ENCODE data around the gene ZGPAT. TPM values are rescaled to one million over a fixed set of nuclear protein-coding genes. Genes with fewer than 3 reads are reported as not detected.
A peak's percentile ranks its signal among the peaks of the same experiment; 100 is the strongest.
"Not testable (repeated sequence)": the region's sequence is repeated elsewhere in the genome, so short reads cannot be mapped to it uniquely, and the experiment has no call there.

Gene ZGPAT, protein sequence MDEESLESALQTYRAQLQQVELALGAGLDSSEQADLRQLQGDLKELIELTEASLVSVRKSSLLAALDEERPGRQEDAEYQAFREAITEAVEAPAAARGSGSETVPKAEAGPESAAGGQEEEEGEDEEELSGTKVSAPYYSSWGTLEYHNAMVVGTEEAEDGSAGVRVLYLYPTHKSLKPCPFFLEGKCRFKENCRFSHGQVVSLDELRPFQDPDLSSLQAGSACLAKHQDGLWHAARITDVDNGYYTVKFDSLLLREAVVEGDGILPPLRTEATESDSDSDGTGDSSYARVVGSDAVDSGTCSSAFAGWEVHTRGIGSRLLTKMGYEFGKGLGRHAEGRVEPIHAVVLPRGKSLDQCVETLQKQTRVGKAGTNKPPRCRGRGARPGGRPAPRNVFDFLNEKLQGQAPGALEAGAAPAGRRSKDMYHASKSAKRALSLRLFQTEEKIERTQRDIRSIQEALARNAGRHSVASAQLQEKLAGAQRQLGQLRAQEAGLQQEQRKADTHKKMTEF
- polyA plus RNA-seq (ENCODE audit: low read depth in 6 of 6): 10 to 100 TPM; 25.5 to 58.2 (median 28.1) TPM

DNA sequence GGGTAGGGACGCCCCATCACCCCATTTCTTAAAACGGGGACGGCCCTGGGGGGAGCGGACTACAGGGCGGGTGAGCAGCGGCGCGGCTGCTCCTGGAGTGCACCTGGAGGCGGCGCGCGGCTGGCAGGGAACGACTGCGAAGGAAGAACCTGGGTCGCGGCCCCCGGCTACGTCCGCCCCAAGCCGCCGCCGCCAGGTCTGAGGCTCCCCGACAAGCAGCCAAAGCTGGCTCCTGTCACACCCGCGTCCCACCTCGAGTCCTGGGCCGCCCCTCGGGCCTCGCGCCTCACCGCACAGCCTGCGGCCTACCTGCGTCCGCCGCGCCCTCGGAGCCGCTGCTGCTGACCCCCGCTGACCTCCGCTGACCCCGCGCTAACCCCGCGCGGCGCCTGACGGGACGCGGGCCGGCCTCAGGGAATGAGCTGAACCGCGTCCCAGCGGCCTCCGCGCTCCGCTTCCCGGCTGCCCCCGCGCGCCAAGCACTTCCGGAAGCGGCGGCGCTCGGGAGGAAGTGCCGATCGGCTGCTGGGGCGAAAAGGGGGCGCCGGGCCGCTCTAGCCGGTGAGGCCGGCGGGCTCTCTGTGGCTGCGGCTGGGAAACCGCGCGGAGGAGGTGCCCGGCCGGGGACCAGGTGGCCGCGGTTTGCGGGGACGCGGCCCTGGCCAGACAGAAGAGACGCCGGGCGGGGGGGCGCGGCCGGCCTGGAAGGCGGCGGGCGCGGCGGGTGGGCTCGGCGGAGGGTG, at the start of gene ZGPAT, which contains the start of gene ARFRP1:
Gene ZGPAT (plus strand): TSS at position 482 of the 743 bp plus-strand sequence. CDS start 542 bp downstream, outside the sequence.
Gene ARFRP1 (minus strand): TSS at position 419 of the 743 bp plus-strand sequence. CDS start 885 bp downstream, outside the sequence.
- peak; percentile 88 for DNase-seq
- ATAC-seq (ENCODE audit: low read depth in 2 of 2): peak; percentile 89 to 92
- no peaks in the 10 kb centered on the region for H3K27me3 Mint-ChIP-seq
- H3K4me3 Mint-ChIP-seq: peak within 1 kb of the TSS; percentile 81 to 94 (median 86)
- H3K4me1 Mint-ChIP-seq: peaks cover 30 to 54% (median 52%) of the 10 kb centered on the region in 3 donors
- peaks cover 8 to 15% of the 10 kb centered on the region in 2 donors for H3K36me3 Mint-ChIP-seq
- H3K9me3 Mint-ChIP-seq: no peaks in the 10 kb centered on the region
- peak within 1 kb of the TSS; percentile 72 to 94 (median 85) for H3K27ac Mint-ChIP-seq

DNA sequence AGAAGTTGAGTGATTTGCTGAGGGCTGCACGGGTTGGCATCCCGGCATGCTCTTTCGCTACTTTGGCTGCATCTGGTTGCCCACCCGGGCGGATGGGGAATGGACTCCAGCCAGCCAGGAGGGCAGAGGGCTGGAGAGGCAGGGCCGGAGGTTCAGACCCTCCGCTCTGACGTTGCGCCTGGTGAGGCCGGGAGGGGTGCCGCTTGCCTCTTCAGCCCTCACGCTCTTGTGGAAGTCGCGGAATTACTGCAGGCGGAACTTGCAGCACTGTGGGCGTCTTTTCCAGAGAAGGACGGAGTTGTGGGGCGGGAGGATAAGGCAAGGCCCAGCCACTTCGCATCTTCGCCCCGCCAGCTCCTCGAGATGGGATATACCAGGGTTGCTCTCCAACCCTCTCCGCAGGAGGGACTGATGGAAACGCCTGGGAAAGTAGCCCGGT, 49.1 kb upstream of the ZGPAT start:
- DNase-seq (no peak), ATAC-seq (ENCODE audit: low read depth in 2 of 2) (peak in 1 of 2 donors; percentile 22)
- H3K9me3 Mint-ChIP-seq: no peaks in the 10 kb centered on the region

DNA sequence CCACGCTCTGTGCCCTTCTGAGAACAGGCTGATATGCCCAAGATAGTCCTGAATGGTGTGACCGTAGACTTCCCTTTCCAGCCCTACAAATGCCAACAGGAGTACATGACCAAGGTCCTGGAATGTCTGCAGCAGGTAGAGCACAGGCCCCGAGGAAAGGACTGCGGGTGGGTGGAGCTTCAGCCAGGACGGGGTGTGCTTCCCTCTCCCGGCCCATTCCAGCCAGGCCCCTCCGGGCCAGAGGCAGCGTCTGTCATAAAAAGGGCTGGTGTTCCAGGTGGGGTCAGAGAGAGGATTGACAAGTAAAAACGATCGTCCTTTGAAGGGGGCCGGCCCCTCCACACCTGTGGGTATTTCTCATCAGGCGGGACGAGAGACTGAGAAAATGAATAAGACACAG, 48.5 kb upstream of the ZGPAT start:
- ATAC-seq (ENCODE audit: low read depth in 2 of 2) (no peak), DNase-seq (no peak)
- Mint-ChIP-seq H3K27ac (no peak overlapping the region), H3K36me3 (no peaks in the 10 kb centered on the region), H3K27me3 (no peaks in the 10 kb centered on the region), H3K4me1 (peaks cover 11 to 28% (median 27%) of the 10 kb centered on the region in 3 donors), H3K9me3 (no peaks in the 10 kb centered on the region), H3K4me3 (peak overlapping the region; percentile 86 to 100 (median 96))

More for the DNA sequence above, 49.1 kb upstream of the ZGPAT start:
- peak overlapping the region; percentile 86 to 100 (median 96) for H3K4me3 Mint-ChIP-seq
- no peaks in the 10 kb centered on the region for H3K27me3 Mint-ChIP-seq
- peaks cover 15 to 33% (median 33%) of the 10 kb centered on the region in 3 donors for H3K4me1 Mint-ChIP-seq
- H3K27ac Mint-ChIP-seq: peak overlapping the region in 5 of 6 donors; percentile 89 to 97 (median 92)
- no peaks in the 10 kb centered on the region for H3K36me3 Mint-ChIP-seq

DNA sequence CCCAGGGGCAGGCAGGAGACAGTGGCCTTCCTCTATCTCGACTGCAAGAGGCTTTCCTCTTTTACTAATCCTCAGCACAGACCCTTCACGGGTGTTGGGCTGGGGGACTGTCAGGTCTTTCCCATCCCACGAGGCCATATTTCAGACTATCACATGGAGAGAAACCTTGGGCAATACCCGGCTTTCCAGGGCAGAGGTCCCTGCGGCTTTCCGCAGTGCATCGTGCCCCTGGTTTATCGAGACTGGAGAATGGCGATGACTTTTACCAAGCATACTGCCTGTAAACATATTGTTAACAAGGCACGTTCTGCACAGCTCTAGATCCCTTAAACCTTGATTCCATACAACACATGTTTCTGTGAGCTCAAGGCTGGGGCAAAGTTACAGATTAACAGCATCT, 47.7 kb upstream of the ZGPAT start:
- not testable (repeated sequence) for H3K27ac Mint-ChIP-seq; H3K9me3 Mint-ChIP-seq; DNase-seq; ATAC-seq (ENCODE audit: low read depth in 2 of 2); H3K36me3 Mint-ChIP-seq; H3K27me3 Mint-ChIP-seq
- peak overlapping the region in 6 of 8 donors; percentile 13 to 100 (median 96) for H3K4me3 Mint-ChIP-seq
- peaks cover 11 to 25% (median 23%) of the 10 kb centered on the region in 3 donors for H3K4me1 Mint-ChIP-seq

DNA sequence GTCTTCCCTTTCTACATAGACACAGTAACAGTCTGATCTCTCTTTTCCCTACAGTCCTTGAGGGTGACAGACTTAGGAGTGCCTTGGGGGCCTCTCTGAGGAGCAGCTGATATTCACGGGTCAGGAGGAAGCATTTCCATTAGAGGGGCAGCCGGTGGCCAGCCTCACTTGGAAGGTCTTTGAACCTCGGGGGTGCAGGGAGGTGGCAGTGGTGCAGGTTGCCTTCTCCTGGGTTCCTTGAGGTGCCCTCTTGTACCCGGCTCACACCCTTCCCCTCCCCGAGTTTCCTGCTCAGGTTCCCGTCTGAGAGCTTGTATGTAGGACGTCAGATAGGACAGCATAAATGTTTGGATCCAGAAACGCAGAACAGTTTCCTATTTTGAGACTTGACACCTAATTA, 47.2 kb upstream of the ZGPAT start:
- peak overlapping the region in 4 of 8 donors; percentile 15 to 100 (median 84) for H3K4me3 Mint-ChIP-seq
- no peaks in the 10 kb centered on the region for H3K27me3 Mint-ChIP-seq
- DNase-seq (no peak), ATAC-seq (ENCODE audit: low read depth in 2 of 2) (no peak)
- no peaks in the 10 kb centered on the region for H3K9me3 Mint-ChIP-seq
- no peaks in the 10 kb centered on the region for H3K36me3 Mint-ChIP-seq
- no peak overlapping the region for H3K27ac Mint-ChIP-seq
- peaks cover 11 to 25% (median 23%) of the 10 kb centered on the region in 3 donors for H3K4me1 Mint-ChIP-seq

DNA sequence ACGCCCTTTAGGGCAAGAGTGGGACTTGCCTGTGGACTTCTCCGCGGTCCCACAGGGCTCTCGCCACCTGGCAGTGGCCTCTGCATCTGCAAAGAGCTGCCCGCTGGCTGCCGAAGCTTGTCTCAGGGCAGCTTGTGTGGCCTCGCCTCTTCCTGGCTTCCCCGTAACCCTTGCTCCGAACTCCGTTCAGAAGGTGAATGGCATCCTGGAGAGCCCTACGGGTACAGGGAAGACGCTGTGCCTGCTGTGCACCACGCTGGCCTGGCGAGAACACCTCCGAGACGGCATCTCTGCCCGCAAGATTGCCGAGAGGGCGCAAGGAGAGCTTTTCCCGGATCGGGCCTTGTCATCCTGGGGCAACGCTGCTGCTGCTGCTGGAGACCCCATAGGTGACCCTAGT, 46.7 kb upstream of the ZGPAT start:
- Mint-ChIP-seq H3K27ac (no peak overlapping the region), H3K36me3 (no peaks in the 10 kb centered on the region), H3K9me3 (no peaks in the 10 kb centered on the region), H3K4me1 (peaks cover 11 to 25% (median 23%) of the 10 kb centered on the region in 3 donors), H3K4me3 (peak overlapping the region in 2 of 8 donors; percentile 12 to 100), H3K27me3 (no peaks in the 10 kb centered on the region)
- DNase-seq (no peak), ATAC-seq (ENCODE audit: low read depth in 2 of 2) (no peak)

DNA sequence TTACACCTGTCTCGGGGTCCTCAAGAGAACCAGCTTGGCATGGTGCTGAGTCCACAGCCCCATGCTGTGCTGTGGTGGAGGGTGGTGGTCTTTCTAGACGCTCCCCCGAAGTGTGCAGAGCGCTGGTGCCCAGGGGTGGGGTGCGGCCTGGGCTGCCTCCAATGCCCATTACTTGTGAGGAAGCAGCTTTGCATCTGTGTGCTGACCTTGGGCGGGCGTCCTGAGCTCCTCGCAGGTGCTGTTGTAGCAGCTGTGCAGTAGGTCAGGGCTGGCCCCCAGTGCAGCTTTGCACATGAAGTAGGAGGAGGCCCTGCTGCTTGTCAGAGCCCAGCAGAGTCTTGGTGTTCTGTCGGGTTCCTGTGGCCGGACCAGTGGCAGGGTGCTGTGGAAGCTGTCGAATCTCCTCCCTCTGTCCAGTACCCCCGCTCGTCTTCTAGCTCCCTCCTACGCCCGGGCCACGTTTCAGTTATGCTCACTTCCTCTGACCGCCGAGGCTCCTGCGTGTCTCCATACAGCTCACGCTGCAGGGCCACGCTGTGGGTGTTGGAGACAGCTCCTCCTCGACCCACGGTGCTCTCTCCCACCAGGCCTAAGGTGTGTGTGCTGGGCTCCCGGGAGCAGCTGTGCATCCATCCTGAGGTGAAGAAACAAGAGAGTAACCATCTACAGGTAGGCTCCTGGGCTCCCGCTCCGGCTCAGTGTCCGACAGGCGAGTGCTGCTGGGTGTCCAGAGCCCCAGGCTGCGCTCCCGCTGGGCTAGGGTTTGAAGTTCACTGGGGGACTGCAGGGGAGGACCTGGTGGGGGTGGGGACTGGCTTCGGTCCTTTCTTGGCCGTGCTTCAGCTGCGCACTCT, 45.7 kb upstream of the ZGPAT start:
- Mint-ChIP-seq H3K4me1 (peaks cover 11 to 25% (median 23%) of the 10 kb centered on the region in 3 donors), H3K9me3 (no peaks in the 10 kb centered on the region), H3K27ac (no peak overlapping the region), H3K27me3 (no peaks in the 10 kb centered on the region), H3K4me3 (peak overlapping the region in 1 of 8 donors; percentile 36), H3K36me3 (no peaks in the 10 kb centered on the region)
- DNase-seq (no peak), ATAC-seq (ENCODE audit: low read depth in 2 of 2) (no peak)

DNA sequence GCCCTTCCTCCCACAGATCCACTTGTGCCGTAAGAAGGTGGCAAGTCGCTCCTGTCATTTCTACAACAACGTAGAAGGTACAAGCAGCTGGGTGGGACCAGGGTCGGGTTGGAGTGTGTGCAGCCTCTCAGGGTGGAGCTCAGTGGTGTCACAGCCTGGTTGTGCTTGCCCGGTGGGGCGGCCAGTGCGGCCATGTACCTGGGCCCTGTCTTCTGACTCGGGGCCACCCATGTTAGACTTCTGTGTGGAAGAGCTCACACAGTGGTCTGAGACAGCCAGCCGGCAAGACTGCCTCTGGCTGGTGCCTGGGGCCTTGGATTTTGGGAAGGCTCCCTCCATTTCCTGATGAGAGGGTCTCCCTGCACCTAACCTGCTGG, 45.0 kb upstream of the ZGPAT start:
- Mint-ChIP-seq H3K4me1 (peaks cover 11 to 24% (median 21%) of the 10 kb centered on the region in 3 donors), H3K36me3 (no peaks in the 10 kb centered on the region), H3K4me3 (peak overlapping the region in 1 of 8 donors; percentile 36), H3K27me3 (no peaks in the 10 kb centered on the region), H3K27ac (no peak overlapping the region), H3K9me3 (no peaks in the 10 kb centered on the region)
- ATAC-seq (ENCODE audit: low read depth in 2 of 2) (no peak), DNase-seq (no peak)

DNA sequence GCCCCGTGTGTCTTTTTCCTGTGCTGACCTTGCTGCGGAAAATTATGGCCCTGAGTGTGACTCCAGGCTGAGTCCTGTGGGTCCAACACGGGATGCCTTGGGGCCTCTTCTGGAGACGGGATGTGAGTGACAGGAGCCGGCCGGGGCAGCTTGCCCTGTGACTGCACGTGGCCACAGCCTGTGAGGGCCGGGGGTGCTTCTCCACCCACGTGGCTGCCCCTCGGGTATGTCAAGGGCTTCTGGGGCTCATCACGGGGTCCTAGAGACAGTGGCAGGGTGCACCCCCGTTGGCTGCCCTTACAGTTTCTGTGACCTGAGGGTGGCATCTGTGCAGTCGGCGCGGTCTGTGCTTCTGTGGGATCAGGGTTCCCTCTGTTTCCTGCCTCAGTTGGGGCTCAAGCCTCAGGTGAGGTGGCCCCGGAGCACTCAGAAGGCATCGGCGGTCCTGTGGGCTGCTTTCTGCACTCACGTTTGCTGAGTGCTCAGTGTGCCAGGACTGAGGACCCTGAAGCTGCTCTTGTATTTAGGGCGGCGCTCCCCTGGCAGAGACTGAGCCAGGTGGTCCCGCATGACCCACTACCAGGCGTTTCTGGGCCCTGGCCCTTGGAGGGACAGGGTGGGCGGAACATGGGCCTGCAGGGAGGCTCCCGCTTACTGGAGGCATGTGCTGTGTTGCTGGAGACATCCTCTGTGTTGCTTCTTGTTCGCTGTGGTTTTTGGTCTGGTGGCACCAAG, 44.3 kb upstream of the ZGPAT start:
- no peak for DNase-seq
- ATAC-seq (ENCODE audit: low read depth in 2 of 2): no peak
- Mint-ChIP-seq H3K36me3 (peaks cover 5 to 6% of the 10 kb centered on the region in 2 donors), H3K27me3 (no peaks in the 10 kb centered on the region), H3K9me3 (peaks cover 0 to 1% (median 0%) of the 10 kb centered on the region in 7 donors), H3K4me1 (peaks cover 13 to 17% (median 15%) of the 10 kb centered on the region in 3 donors), H3K27ac (no peak overlapping the region), H3K4me3 (peak overlapping the region in 1 of 8 donors; percentile 38)

DNA sequence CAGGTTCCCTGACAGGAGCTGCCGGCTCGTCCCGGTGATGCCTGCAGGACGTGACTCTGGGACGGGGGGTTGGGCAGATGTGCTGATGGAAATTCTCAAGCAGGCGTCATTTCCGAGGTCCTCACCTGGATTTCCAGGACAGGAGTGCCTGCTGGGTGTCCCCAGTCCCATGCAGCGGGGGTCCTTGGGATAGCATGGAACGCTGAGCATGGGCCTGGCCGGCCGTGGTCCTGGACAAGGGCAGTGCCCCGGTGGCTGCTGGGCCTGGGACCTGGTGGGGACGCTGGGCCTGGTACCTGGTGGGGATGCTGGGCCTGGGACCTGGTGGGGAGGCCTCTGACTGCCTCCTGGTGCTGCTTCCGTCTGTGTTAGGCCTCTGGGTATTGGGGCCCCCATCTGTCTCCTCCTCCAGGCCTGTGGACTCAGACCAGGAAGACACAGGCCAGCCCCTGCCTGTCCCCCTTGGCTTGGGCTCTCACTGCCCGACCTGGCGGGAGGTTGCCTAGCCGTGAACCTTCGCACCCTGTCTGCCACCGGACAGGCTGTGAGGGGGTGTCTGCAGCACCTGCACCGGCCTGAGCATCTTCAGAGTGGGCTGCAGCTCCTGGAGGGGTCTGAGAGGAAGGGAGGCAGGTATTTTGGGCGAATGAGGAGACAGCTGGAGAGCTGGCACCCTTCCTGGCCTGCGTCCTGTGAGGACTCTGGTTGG, 43.5 kb upstream of the ZGPAT start:
- H3K4me3 Mint-ChIP-seq: no peak overlapping the region
- H3K36me3 Mint-ChIP-seq: peaks cover 5 to 8% of the 10 kb centered on the region in 2 donors
- no peaks in the 10 kb centered on the region for H3K27me3 Mint-ChIP-seq
- ATAC-seq (ENCODE audit: low read depth in 2 of 2) (no peak), DNase-seq (no peak)
- H3K27ac Mint-ChIP-seq: no peak overlapping the region
- peaks cover 0 to 1% (median 0%) of the 10 kb centered on the region in 7 donors for H3K9me3 Mint-ChIP-seq
- peaks cover 7 to 9% (median 8%) of the 10 kb centered on the region in 3 donors for H3K4me1 Mint-ChIP-seq

DNA sequence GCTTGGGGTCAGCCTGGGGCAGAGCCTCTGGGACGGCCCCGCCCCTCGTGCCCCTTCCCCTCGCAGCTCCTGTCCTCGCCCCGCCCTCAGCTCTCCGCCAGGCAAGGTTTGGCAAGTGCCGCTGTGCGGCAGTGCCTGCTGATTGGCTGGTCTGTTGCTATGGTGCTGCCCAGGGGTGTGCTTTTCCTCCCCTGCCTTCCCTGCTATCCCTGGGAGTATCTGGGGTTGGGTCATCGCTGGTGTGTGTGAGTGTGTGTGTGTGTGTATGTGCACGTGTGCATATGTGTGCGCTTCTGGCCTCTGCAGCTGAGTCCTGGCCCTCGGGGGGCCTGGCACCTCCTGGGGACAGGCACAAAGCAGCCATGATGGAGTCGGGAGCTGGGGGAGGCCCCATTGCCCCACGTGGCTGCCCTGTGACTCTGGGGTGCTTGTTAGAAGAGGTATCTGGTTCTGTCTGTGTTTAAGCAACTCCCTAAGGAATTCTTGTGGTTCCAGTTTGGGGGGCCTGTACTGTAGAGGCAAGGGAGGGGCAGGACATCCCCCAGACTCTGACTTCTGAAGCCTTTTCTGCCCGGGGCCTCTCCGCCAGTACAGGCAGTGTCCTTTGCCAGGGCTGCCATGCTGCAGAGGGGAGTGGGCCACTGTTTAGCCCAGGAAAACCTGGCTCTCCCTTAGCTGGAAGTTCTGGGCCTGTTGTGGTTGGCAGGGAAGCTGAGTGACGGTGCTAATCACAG, 42.8 kb upstream of the ZGPAT start:
- no peak for ATAC-seq (ENCODE audit: low read depth in 2 of 2)

More for the DNA sequence above, 42.8 kb upstream of the ZGPAT start:
- H3K4me3 Mint-ChIP-seq: no peak overlapping the region
- H3K27me3 Mint-ChIP-seq: no peaks in the 10 kb centered on the region
- H3K27ac Mint-ChIP-seq: no peak overlapping the region
- peaks cover 0 to 8% (median 2%) of the 10 kb centered on the region in 3 donors for H3K4me1 Mint-ChIP-seq
- peaks cover 5 to 8% of the 10 kb centered on the region in 2 donors for H3K36me3 Mint-ChIP-seq
- DNase-seq: no peak
- H3K9me3 Mint-ChIP-seq: peaks cover 0 to 1% (median 0%) of the 10 kb centered on the region in 7 donors
